A673 (cell line): ENCODE data around the gene PDE11A. TPM values are rescaled to one million over a fixed set of nuclear protein-coding genes. Genes with fewer than 3 reads are reported as not detected.

ENCODE experiments used
- BruUV-seq: library from RNA; stranded (reverse); fragments of 400-500 nt; replicated peaks from 2 replicates; lab custom pipeline; 2021; lab: Mats Ljungman, UMichigan
- CTCF ChIA-PET: fragments of 300-600 bp; sonication (Branson Sonifier 250); formaldehyde crosslinking; loops from one replicate; lab custom pipeline; 2022; ENCODE audit warnings: antibody characterized with exemption; lab: Charles Lee
- POLR2A ChIA-PET: fragments of 300-600 bp; sonication (Branson Sonifier 250); formaldehyde crosslinking; loops from one replicate; lab custom pipeline; 2022; ENCODE audit warnings: antibody characterized with exemption; ENCODE audit not compliant: low non-redundant PET; lab: Charles Lee
- DNase-seq: peaks from one replicate; pipeline ENCODE4 v3.0.0-alpha.2; 2015; ENCODE audit warnings: low spot score
- H3K27ac ChIP-seq: fragments of 200-600 bp; sonication (generic); 2 replicates; pipeline ENCODE4 v1.5.1; 2016; ENCODE audit warnings: mixed run types, low read depth, mild to moderate bottlenecking, mixed read lengths, antibody characterized with exemption, low read length; ENCODE audit not compliant: poor library complexity, severe bottlenecking
- H3K27me3 ChIP-seq: fragments of 200-600 bp; sonication (generic); replicated peaks from 2 replicates; pipeline ENCODE4 v1.6.1; 2017; ENCODE audit warnings: mixed run types, low read depth, mild to moderate bottlenecking, mixed read lengths, antibody characterized with exemption, low read length; ENCODE audit not compliant: insufficient read depth, poor library complexity
- H3K36me3 ChIP-seq: fragments of 200-600 bp; sonication (generic); 2 replicates; pipeline ENCODE4 v1.6.1; 2016; ENCODE audit warnings: mixed run types, mild to moderate bottlenecking, mixed read lengths, antibody characterized with exemption, low read length; ENCODE audit not compliant: insufficient read depth, poor library complexity, severe bottlenecking
- H3K4me1 ChIP-seq: fragments of 200-600 bp; sonication (generic); 2 replicates; pipeline ENCODE4 v1.6.1; 2017; ENCODE audit warnings: mixed run types, mild to moderate bottlenecking, mixed read lengths, antibody characterized with exemption, low read length; ENCODE audit not compliant: insufficient read depth, poor library complexity, severe bottlenecking
- H3K4me3 ChIP-seq: fragments of 200-600 bp; sonication (generic); 2 replicates; pipeline ENCODE4 v1.5.1; 2016; ENCODE audit warnings: low read depth, mixed run types, mild to moderate bottlenecking, mixed read lengths, low read length; ENCODE audit not compliant: poor library complexity, severe bottlenecking
- H3K9me3 ChIP-seq: fragments of 200-600 bp; sonication (generic); 2 replicates; pipeline ENCODE4 v1.6.1; 2016; ENCODE audit warnings: mixed run types, low read depth, mild to moderate bottlenecking, mixed read lengths, antibody characterized with exemption, low read length; ENCODE audit not compliant: poor library complexity, severe bottlenecking
- EZH2 ChIP-seq: fragments of 200-600 bp; sonication (generic); IDR thresholded peaks from 2 replicates; pipeline ENCODE4 v1.6.1; 2017; ENCODE audit warnings: borderline replicate concordance, low read depth, mild to moderate bottlenecking, mixed read lengths, antibody characterized with exemption, low read length; ENCODE audit not compliant: poor library complexity, severe bottlenecking
- intact Hi-C: fragments of 100-400 bp; cut with micrococcal nuclease; formaldehyde crosslinking; loops from one replicate; pipeline ENCODE4 v1.10.0; 2022; ENCODE audit not compliant: unreplicated experiment
- total RNA-seq: library from RNA; stranded (reverse); gene quantifications from 2 replicates; pipeline ENCODE4 v1.2.3, GENCODE V29; 2021
- TF ChIP-seq, protein P1 (sequence below): fragments of 300-800, 200-600 bp; sonication (generic); conservative IDR thresholded peaks from 2 replicates; pipeline ENCODE4 v1.5.1; 2017; ENCODE audit warnings: low read depth, mild to moderate bottlenecking, antibody characterized with exemption, low read length, moderate library complexity, mixed read lengths

The PDE11A gene
- total RNA-seq, 1 experiment from 2014 or later = not detected

DNA sequence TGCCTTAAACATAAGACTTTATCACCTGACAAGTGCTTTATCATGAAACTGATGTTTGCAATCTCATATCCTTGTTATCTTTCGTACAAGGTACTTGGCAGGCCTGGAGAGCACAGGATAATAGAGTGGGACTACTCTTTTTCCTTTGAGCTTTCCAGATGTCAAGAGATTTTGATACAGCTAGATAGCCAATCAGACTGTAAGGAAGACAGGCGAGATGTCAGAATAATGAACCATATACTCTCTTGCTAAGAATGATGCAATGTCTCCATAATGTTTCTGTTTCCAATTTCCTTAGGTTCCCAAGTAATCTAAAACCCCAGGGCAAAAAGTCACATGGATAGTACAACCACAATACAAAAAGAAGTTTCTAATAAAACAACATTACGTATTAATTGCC, 313.1 kb downstream of the PDE11A start:
- Histone ChIP-seq H3K4me1 (peaks cover 1% of the 10 kb centered on the region), H3K27ac (no peak overlapping the region), H3K27me3 (no peaks in the 10 kb centered on the region), H3K4me3 (no peak overlapping the region), H3K36me3 (no peaks in the 10 kb centered on the region), H3K9me3 (no peaks in the 10 kb centered on the region)
- no TSS peak for BruUV-seq
- CTCF ChIA-PET = interaction anchor here (0.5 to 1.2 kb wide), 4 partner anchors 191 to 925 kb away, joined by 3 read pairs; no protein-coding TSS in a partner anchor
- intact Hi-C loops = loop anchor here (10.0 kb wide), 1 partner anchor 1635 kb away; the partner anchor contains the start of genes HOXD8 and HOXD9
- DNase-seq = no peak
- no peak for TF ChIP-seq EZH2
- TF ChIP-seq, protein P1, sequence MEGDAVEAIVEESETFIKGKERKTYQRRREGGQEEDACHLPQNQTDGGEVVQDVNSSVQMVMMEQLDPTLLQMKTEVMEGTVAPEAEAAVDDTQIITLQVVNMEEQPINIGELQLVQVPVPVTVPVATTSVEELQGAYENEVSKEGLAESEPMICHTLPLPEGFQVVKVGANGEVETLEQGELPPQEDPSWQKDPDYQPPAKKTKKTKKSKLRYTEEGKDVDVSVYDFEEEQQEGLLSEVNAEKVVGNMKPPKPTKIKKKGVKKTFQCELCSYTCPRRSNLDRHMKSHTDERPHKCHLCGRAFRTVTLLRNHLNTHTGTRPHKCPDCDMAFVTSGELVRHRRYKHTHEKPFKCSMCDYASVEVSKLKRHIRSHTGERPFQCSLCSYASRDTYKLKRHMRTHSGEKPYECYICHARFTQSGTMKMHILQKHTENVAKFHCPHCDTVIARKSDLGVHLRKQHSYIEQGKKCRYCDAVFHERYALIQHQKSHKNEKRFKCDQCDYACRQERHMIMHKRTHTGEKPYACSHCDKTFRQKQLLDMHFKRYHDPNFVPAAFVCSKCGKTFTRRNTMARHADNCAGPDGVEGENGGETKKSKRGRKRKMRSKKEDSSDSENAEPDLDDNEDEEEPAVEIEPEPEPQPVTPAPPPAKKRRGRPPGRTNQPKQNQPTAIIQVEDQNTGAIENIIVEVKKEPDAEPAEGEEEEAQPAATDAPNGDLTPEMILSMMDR = no peak
- POLR2A ChIA-PET = no interaction called here

DNA sequence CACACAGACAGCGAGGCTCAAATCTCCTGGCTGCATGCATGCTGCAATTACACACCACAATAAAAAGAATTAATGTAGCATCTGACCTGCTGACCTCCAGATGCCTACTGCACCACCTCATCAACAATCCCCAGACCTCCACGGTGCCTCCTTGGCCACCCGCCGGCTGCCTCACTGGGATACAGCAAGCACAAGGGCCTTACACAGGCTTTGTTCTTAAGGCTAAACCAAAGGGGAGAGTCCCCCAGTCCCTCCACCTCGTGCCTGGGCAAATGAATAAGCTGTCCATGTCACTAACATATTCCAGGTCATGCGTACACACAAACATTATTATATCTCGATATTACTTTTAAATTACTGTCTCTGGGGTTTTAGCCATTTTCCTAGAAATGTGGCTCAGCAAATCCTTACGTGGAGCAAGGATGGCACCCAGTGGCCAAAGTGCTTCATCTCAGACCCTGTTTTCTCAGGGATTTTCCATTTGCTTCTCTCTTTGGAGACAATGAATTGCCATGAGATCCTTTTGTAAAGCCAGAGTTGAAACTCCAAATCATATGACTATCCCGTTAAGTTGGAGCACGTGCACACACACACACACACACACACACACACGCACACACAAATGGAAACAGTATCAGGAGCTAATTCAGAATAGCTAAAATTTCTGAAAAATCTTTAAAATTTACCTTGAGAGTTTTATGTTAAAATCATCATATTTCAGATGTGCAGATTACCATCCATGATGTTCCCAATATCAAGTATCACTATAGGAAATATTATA, 313.8 kb downstream of the PDE11A start:
- Histone ChIP-seq H3K4me3 (no peak overlapping the region), H3K27ac (no peak overlapping the region), H3K4me1 (peaks cover 7% of the 10 kb centered on the region), H3K27me3 (no peaks in the 10 kb centered on the region), H3K36me3 (no peaks in the 10 kb centered on the region), H3K9me3 (no peaks in the 10 kb centered on the region)
- TF ChIP-seq EZH2 = no peak
- TF ChIP-seq, protein P1 = peak; percentile 67
- intact Hi-C loops = loop anchor here (10.0 kb wide), 1 partner anchor 1634 kb away; the partner anchor contains the start of genes HOXD8 and HOXD9
- POLR2A ChIA-PET = no interaction called here
- CTCF ChIA-PET = interaction anchor here (0.5 to 1.2 kb wide), 4 partner anchors 13 to 494 kb away, joined by 3 read pairs; no protein-coding TSS in a partner anchor
- BruUV-seq = no TSS peak
- DNase-seq = peak; percentile 72

DNA sequence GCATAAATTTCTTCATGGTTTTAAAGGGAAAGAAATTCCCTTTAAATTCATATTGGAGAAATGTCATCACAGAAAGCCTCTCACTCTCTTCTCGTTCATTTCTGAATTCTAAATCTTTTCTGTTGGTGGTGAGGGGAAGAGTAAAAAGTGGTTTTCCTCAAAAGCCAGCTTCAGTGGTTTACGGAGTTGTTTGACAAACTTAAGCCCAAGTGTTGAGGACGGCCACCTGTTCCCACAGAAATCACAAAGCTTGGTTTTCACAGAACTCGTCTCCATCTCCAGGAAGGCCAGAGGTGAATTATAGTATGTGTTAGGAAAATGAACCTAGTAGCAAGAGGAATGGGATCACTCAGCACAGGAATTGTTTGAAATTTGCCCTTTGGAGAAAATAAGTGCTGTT, 316.2 kb downstream of the PDE11A start:
- Histone ChIP-seq H3K4me3 (no peak overlapping the region), H3K9me3 (no peaks in the 10 kb centered on the region), H3K27me3 (no peaks in the 10 kb centered on the region), H3K36me3 (no peaks in the 10 kb centered on the region), H3K27ac (no peak overlapping the region), H3K4me1 (peaks cover 12% of the 10 kb centered on the region)
- DNase-seq = no peak
- POLR2A ChIA-PET = no interaction called here
- TF ChIP-seq EZH2 = no peak
- TF ChIP-seq, protein P1 = no peak
- BruUV-seq = no TSS peak
- intact Hi-C loops = loop anchor here (10.0 kb wide), 1 partner anchor 1632 kb away; the partner anchor contains the start of genes HOXD8 and HOXD9
- CTCF ChIA-PET = interaction anchor here (0.6 kb wide), 1 partner anchor 16 kb away, joined by 3 read pairs; no protein-coding TSS in a partner anchor
